ENCODE results near the gene CNTN2. TPM values are rescaled to one million over a fixed set of nuclear protein-coding genes. Genes with fewer than 3 reads are reported as not detected.

The CNTN2 gene
- total RNA-seq, 1 donor from 2014 or later, result not detected

- DNase-seq (ENCODE audit: extremely low read depth, low read depth, low spot score), result no peak
These were observed 9.7 kb downstream of the CNTN2 start for GRCh38 chr1:205052690-205053089.

GRCh38 chr1:205053296-205053695, 10.3 kb downstream of the CNTN2 start:
- no peak for DNase-seq (ENCODE audit: extremely low read depth, low read depth, low spot score)

GRCh38 chr1:205054013-205054412, 11.0 kb downstream of the CNTN2 start:
- DNase-seq (ENCODE audit: extremely low read depth, low read depth, low spot score), result no peak

- DNase-seq (ENCODE audit: extremely low read depth, low read depth, low spot score), result no peak
These were observed 13.2 kb downstream of the CNTN2 start for GRCh38 chr1:205056188-205056611.

DNA sequence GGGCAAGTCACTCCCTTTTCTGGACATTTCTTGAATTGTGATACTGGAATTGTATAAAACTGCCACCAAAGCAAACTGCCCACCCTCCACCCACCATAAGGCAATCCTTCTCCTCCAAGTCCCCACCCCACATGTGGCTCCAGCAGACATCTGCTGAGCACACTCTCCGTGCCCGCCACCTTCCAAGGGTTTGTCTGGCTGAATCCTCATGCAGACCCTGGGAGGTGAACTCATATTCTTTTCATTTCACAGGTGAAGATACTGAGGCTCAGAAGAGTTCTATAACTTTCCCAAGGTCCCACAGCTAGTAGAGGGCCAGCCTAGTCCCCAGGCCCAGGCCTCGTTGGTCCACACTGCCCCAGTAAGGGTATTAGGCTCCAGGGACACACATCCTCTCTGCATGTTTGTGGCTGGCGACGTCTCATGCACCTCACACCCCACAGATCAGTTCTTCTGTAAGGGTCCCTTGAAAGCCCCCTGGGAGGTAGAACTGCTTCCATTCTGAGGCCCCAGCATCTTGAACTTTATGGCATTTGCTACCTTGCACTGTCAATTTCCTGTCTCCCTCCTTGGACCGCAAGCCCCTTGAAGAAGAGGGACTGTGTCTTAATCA, 14.1 kb downstream of the CNTN2 start:
- DNase-seq (ENCODE audit: extremely low read depth, low read depth, low spot score), result no peak

- no peak for DNase-seq (ENCODE audit: extremely low read depth, low read depth, low spot score)
These were observed 15.0 kb downstream of the CNTN2 start for GRCh38 chr1:205057808-205058575.

DNA sequence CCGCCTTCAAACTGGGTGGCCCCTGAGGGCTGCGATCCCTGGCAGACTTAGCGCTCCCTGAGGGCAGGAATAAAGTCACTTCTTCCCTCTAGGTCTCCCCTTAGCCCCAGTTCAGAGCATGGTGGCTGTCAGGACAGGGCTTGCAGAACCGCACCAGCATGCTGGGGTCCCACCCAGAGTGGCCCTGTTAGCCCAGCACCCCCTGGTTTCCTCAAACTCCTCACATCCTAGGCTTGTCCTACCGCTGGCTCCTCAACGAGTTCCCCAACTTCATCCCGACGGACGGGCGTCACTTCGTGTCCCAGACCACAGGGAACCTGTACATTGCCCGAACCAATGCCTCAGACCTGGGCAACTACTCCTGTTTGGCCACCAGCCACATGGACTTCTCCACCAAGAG, 15.8 kb downstream of the CNTN2 start:
- DNase-seq (ENCODE audit: extremely low read depth, low read depth, low spot score), result no peak

- DNase-seq (ENCODE audit: extremely low read depth, low read depth, low spot score), result no peak
These were observed 16.6 kb downstream of the CNTN2 start for GRCh38 chr1:205059660-205060059.

DNA sequence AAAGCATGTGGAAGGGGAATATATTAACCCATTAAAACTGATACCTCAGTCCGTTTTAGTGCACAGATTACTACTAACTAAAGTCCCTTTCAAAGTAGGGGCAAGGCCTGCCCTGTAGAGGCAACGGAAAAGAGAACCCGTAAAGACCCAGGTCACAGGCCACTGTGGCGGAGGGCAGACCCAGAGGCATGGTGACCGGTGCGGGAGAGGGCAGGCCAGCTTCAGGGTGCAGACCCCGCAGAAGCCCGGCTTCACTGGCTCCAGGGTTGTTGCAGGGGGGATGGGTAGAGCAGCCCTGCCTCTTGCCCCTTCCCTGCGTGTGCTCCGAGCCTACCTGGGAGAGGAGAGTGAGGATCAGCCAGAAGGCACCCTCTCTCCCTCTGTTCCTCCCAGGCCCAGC, 17.7 kb downstream of the CNTN2 start:
- no peak for DNase-seq (ENCODE audit: extremely low read depth, low read depth, low spot score)

DNA sequence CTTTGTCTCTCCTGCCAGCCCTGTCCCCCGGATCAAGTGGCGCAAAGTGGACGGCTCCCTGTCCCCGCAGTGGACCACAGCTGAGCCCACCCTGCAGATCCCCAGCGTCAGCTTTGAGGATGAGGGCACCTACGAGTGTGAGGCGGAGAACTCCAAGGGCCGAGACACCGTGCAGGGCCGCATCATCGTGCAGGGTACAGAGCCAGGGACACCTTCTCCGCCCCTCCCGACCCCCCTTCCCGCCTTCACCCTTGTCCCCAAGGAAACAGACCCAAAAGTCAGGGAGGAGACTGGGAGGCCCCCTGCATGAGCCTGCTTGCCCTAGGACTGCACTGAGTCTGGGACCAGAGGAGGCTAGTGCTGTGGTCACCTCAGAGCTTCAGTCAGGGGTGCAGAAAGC, 18.2 kb downstream of the CNTN2 start:
- DNase-seq (ENCODE audit: extremely low read depth, low read depth, low spot score), result no peak

- DNase-seq (ENCODE audit: extremely low read depth, low read depth, low spot score), result peak; percentile 20
These were observed 18.7 kb downstream of the CNTN2 start for GRCh38 chr1:205061665-205062069.

DNA sequence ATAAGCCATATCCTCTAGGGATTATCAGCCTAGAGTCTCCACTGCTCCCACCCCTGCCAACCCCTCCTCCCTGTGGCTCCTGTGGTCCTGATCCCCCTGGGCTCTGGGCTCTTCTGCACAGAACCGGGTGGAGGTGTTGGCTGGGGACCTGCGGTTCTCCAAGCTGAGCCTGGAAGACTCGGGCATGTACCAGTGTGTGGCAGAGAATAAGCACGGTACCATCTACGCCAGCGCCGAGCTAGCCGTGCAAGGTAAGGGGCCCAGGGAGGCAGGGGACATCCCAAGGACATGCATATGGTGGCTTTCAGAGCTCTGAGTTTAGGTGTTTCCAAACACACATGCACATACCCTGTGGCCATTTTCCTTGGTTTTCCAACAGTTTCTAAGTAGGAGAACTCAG, 19.3 kb downstream of the CNTN2 start:
- DNase-seq (ENCODE audit: extremely low read depth, low read depth, low spot score), result no peak

GRCh38 chr1:205062895-205063294, 19.9 kb downstream of the CNTN2 start:
- DNase-seq (ENCODE audit: extremely low read depth, low read depth, low spot score), result no peak

- DNase-seq (ENCODE audit: extremely low read depth, low read depth, low spot score), result no peak
These were observed 21.3 kb downstream of the CNTN2 start for GRCh38 chr1:205064301-205064700.

DNA sequence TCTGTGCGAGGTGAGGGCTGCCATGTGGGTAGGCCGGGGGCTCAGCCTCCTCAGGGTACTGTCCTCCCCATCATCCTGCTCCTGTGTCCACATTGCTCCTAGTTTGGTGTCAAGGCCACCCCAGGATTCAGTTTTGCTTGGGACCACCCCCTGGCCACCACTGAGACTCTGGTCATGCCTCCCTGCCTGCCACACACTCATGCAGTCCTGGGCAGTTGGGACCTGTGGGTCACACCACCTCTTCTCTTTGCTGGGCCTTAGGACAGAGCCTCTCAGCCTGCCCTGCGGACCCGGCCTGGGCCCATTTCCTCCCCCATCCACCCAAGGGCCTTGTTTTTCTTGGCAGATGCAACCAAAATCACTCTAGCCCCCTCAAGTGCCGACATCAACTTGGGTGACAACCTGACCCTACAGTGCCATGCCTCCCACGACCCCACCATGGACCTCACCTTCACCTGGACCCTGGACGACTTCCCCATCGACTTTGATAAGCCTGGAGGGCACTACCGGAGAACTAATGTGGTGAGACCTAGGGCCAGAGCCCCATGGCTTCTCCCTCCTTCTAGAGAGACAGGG, 21.8 kb downstream of the CNTN2 start:
- no peak for DNase-seq (ENCODE audit: extremely low read depth, low read depth, low spot score)

DNA sequence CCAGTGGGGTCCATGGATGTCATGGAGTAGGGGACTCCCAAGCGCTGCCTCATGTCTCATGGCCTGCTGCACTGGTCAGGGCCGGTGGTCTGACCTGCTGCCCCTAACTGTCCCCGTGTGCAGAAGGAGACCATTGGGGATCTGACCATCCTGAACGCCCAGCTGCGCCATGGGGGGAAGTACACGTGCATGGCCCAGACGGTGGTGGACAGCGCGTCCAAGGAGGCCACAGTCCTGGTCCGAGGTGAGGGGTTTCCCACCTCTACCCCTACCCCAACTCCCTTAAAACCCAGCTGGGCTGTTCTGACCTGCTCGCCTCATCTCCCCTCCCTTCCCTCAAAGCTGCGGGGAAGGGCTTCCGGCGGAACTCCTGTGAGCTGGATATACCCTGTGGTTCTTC, 22.7 kb downstream of the CNTN2 start:
- no peak for DNase-seq (ENCODE audit: extremely low read depth, low read depth, low spot score)

GRCh38 chr1:205066141-205066818, 23.3 kb downstream of the CNTN2 start:
- DNase-seq (ENCODE audit: extremely low read depth, low read depth, low spot score), result no peak

DNA sequence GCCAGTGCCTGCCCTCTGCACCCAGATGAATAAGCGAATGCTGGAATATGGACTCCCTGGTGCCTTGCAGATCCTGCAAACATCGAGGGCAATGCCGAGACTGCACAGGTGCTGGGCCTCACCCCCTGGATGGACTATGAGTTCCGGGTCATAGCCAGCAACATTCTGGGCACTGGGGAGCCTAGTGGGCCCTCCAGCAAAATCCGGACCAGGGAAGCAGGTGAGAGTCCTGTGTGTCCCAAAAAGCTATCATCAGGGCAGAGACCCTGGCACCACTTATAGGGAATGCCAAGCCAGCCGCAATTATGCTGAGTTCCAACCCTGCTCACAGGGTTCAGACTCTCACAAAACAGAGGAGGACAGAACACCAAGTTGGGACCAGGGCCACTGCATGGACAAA, 24.0 kb downstream of the CNTN2 start:
- DNase-seq (ENCODE audit: extremely low read depth, low read depth, low spot score), result no peak

GRCh38 chr1:205068001-205068400, 25.0 kb downstream of the CNTN2 start:
- DNase-seq (ENCODE audit: extremely low read depth, low read depth, low spot score), result no peak

- no peak for DNase-seq (ENCODE audit: extremely low read depth, low read depth, low spot score)
These were observed 25.5 kb downstream of the CNTN2 start for GRCh38 chr1:205068457-205069040.
